Liver (tissue), 9 donors: ENCODE results near the gene CRACDL. TPM values are rescaled to one million over a fixed set of nuclear protein-coding genes. Genes with fewer than 3 reads are reported as not detected.

Experiments used
- DNase-seq: peaks from one replicate; pipeline ENCODE4 v3.0.0-alpha.2; 2017; ENCODE audit warnings: low spot score
- H3K27ac ChIP-seq, 2 donors: one replicate each; pipeline ENCODE4 v1.7.0; 2013; ENCODE audit warnings: inconsistent platforms in 2 of 2, low read length in 2 of 2, control low read depth in 1 of 2, low read depth in 1 of 2, mild to moderate bottlenecking in 1 of 2
- H3K27me3 ChIP-seq, 4 donors: one replicate each; pipeline versions ENCODE4 v1.6.1 to v1.7.0; 2013; ENCODE audit warnings: low read length in 3 of 4, inconsistent platforms in 1 of 4, mild to moderate bottlenecking in 1 of 4, moderate library complexity in 1 of 4; ENCODE audit not compliant: control insufficient read depth in 4 of 4, insufficient read depth in 4 of 4
- H3K36me3 ChIP-seq, 4 donors: one replicate each; pipeline versions ENCODE4 v1.6.1 to v1.7.0; 2013; ENCODE audit warnings: low read length in 3 of 4, mild to moderate bottlenecking in 3 of 4, low read depth in 1 of 4, moderate library complexity in 1 of 4; ENCODE audit not compliant: control insufficient read depth in 4 of 4, insufficient read depth in 3 of 4
- H3K4me1 ChIP-seq, 4 donors: one replicate each; pipeline versions ENCODE4 v1.6.1 to v1.7.0; 2013; ENCODE audit warnings: low read length in 3 of 4, mild to moderate bottlenecking in 3 of 4, moderate library complexity in 1 of 4; ENCODE audit not compliant: control insufficient read depth in 4 of 4, insufficient read depth in 4 of 4
- H3K4me3 ChIP-seq, 3 donors: one replicate each; pipeline versions ENCODE4 v1.6.1 to v1.7.0; 2013; ENCODE audit warnings: low read length in 3 of 3, control low read depth in 1 of 3, low read depth in 1 of 3, mild to moderate bottlenecking in 1 of 3
- H3K9ac ChIP-seq, 2 donors: one replicate each; pipeline ENCODE4 v1.7.0; 2013; ENCODE audit warnings: low read length in 2 of 2, mild to moderate bottlenecking in 2 of 2, moderate library complexity in 2 of 2, control low read depth in 1 of 2, low read depth in 1 of 2
- H3K9me3 ChIP-seq, 4 donors: one replicate each; pipeline versions ENCODE4 v1.6.1 to v1.7.0; 2013; ENCODE audit warnings: low read length in 3 of 4; ENCODE audit not compliant: control insufficient read depth in 4 of 4
- ATF3 ChIP-seq: IDR thresholded peaks from 2 replicates; pipeline ENCODE4 v1.6.1; 2016; ENCODE audit warnings: antibody characterized with exemption
- FOXA1 ChIP-seq: IDR thresholded peaks from 2 replicates; pipeline ENCODE4 v1.6.1; 2016; ENCODE audit warnings: antibody characterized with exemption
- FOXA2 ChIP-seq: IDR thresholded peaks from 2 replicates; pipeline ENCODE4 v1.6.1; 2016; ENCODE audit warnings: antibody characterized with exemption
- HNF4A ChIP-seq, 2 donors: conservative IDR thresholded peaks; 2 replicates each; pipeline ENCODE4 v1.6.1; 2016; ENCODE audit warnings: antibody characterized with exemption in 2 of 2, mild to moderate bottlenecking in 2 of 2
- HNF4G ChIP-seq: IDR thresholded peaks from 2 replicates; pipeline ENCODE4 v1.6.1; 2016; ENCODE audit warnings: antibody characterized with exemption
- JUND ChIP-seq, 2 donors: IDR thresholded peaks; 2 replicates each; pipeline ENCODE4 v1.6.1; 2016; ENCODE audit warnings: antibody characterized with exemption in 2 of 2
- MAX ChIP-seq: IDR thresholded peaks from 2 replicates; pipeline ENCODE4 v1.6.1; 2016; ENCODE audit warnings: antibody characterized with exemption
- NR2F2 ChIP-seq: IDR thresholded peaks from 2 replicates; pipeline ENCODE4 v1.6.1; 2016; ENCODE audit warnings: antibody characterized with exemption
- RAD21 ChIP-seq, 2 donors: IDR thresholded peaks; 2 replicates each; pipeline ENCODE4 v1.6.1; 2016; ENCODE audit warnings: antibody characterized with exemption in 2 of 2, mild to moderate bottlenecking in 2 of 2
- REST ChIP-seq: IDR thresholded peaks from 2 replicates; pipeline ENCODE4 v1.6.1; 2016; ENCODE audit warnings: antibody characterized with exemption, mild to moderate bottlenecking
- RXRA ChIP-seq, 2 donors: IDR thresholded peaks; 2 replicates each; pipeline ENCODE4 v1.6.1; 2017 to 2018; ENCODE audit warnings: antibody characterized with exemption in 2 of 2, mild to moderate bottlenecking in 1 of 2
- SP1 ChIP-seq: IDR thresholded peaks from 2 replicates; pipeline ENCODE4 v1.6.1; 2018; ENCODE audit warnings: antibody characterized with exemption, mild to moderate bottlenecking
- TAF1 ChIP-seq: conservative IDR thresholded peaks from 2 replicates; pipeline ENCODE4 v1.6.1; 2016; ENCODE audit warnings: antibody characterized with exemption, mild to moderate bottlenecking
- YY1 ChIP-seq: IDR thresholded peaks from 2 replicates; pipeline ENCODE4 v1.6.1; 2016; ENCODE audit warnings: antibody characterized with exemption, mild to moderate bottlenecking
- WGBS: extraction: QIAGEN DNeasy Blood & Tissue Kit; methylation state at CpG from one replicate; pipeline ENCODE4 v1.1.7; 2013; 5-methylcytosine and 5-hydroxymethylcytosine counted together
- polyA plus RNA-seq, 2 donors: library from polyadenylated mRNA; stranded (reverse) in 1 of 2; unstranded in 1 of 2; fragments of 200-250 nt in 1 of 2; fragments of >200 nt in 1 of 2; fragmentation: Nextera tagmentation in 1 of 2; extraction: Ambion mirVana in 1 of 2; gene quantifications; one replicate each; pipeline versions ENCODE4 v1.2.1 to v1.2.3, GENCODE V29; 2013 to 2015
- total RNA-seq, 2 donors: library from RNA; depleted of rRNA; stranded (reverse); fragments of >200 nt; gene quantifications; one replicate each; pipeline ENCODE4 v1.2.3, GENCODE V29; 2014
- donor health status: healthy.
- donor health status: healthy.
- donor health status: healthy.
- donor health status: healthy.
- donor health status: healthy.

The CRACDL gene
- total and polyA plus RNA-seq, 4 donors: 0.13 to 0.46 (median 0.29) TPM

DNA sequence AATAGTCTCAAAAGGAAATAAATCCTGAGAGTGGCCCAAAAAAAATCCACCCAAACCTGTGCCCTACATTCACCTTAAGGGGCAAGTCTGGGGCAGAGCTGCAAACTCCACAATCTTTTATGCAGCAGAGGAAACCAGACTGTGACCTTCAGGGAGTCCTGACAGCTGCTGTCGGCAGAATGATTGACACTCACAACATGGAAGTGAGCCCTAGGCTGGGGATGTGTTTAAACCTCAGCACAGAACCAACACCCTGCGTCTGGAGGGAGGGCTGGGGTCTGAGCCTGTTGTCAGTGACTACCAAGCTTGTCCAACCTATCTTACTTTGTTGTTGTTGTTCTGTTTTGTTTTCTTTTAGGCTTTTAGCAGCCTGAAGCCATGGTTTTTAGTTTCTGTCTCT lies 39.6 kb downstream of the CRACDL start:
- Histone ChIP-seq H3K4me1 (no peaks in the 10 kb centered on the region), H3K4me3 (no peak overlapping the region), H3K9me3 (no peaks in the 10 kb centered on the region), H3K9ac (no peak overlapping the region), H3K27ac (no peak overlapping the region), H3K36me3 (no peaks in the 10 kb centered on the region), H3K27me3 (no peaks in the 10 kb centered on the region)
- no peak for DNase-seq
- WGBS: 54% methylated on average over 2 of the region's 2 CpGs
- TF ChIP-seq FOXA1 (no peak), RAD21 (IDR thresholded peaks at IDR 0.05) (no peak), YY1 (no peak), FOXA2 (no peak), HNF4G (no peak), TAF1 (no peak), MAX (no peak), JUND (IDR thresholded peaks at IDR 0.05) (no peak)

GRCh38 chr2:98895901-98896300 lies 40.1 kb downstream of the CRACDL start:
- no peaks in the 10 kb centered on the region for H3K9me3 ChIP-seq
- H3K27me3 ChIP-seq: no peaks in the 10 kb centered on the region
- DNase-seq: no peak
- H3K9ac ChIP-seq: no peak overlapping the region
- H3K4me3 ChIP-seq: no peak overlapping the region
- WGBS: 87% methylated on average over 9 of the region's 9 CpGs
- no peak overlapping the region for H3K27ac ChIP-seq
- TF ChIP-seq RXRA (IDR thresholded peaks at IDR 0.05): no peak
- TF ChIP-seq REST: no peak
- no peak for TF ChIP-seq ATF3
- no peak for TF ChIP-seq SP1
- TF ChIP-seq HNF4A (conservative IDR thresholded peaks at IDR 0.05): no peak
- no peak for TF ChIP-seq NR2F2
- H3K36me3 ChIP-seq: no peaks in the 10 kb centered on the region
- H3K4me1 ChIP-seq: no peaks in the 10 kb centered on the region

DNA sequence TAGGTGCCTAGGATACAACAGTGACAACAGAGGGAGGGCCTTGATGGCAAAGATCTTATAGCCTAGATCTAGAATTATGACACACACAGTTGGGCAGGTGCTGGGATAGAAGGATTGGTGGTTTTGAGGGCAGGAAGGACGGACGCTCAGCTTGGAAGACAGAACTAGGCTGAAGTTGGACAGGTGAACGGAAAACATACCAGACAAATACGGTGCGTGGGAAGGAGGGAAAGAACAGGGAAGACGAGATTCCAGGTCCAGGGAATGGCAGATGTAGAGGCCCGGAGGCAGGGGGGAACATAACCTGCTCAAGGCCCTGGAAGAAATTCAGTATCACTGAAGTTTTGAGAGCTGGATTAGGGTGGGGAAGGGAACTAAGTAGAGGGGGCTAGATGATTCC lies 40.8 kb downstream of the CRACDL start:
- Histone ChIP-seq H3K4me1 (no peaks in the 10 kb centered on the region), H3K27ac (no peak overlapping the region), H3K27me3 (no peaks in the 10 kb centered on the region), H3K36me3 (no peaks in the 10 kb centered on the region), H3K4me3 (no peak overlapping the region), H3K9ac (no peak overlapping the region), H3K9me3 (no peaks in the 10 kb centered on the region)
- no peak for DNase-seq
- TF ChIP-seq FOXA1 (no peak), RXRA (IDR thresholded peaks at IDR 0.05) (no peak), HNF4A (conservative IDR thresholded peaks at IDR 0.05) (no peak)
- WGBS: 94% methylated on average over 7 of the region's 7 CpGs
